Ovary (tissue), 3 donors: ENCODE data around the gene TMEFF2.

ENCODE experiments used
- CTCF ChIP-seq, 3 donors: fragments of 450-650 bp in 2 of 3; fragments of 200-600 bp in 1 of 3; IDR thresholded peaks; one replicate each; pipeline versions ENCODE4 v1.5.1 to v1.8.0; 2016 to 2022; ENCODE audit warnings: antibody characterized with exemption in 3 of 3, mild to moderate bottlenecking in 1 of 3
- EP300 ChIP-seq: sonication (generic); formaldehyde crosslinking; IDR thresholded peaks from one replicate; pipeline ENCODE4 v1.6.1; 2017; ENCODE audit warnings: antibody characterized with exemption
- POLR2A ChIP-seq: fragments of 450-650 bp; IDR thresholded peaks from one replicate; pipeline ENCODE4 v1.6.1; 2017; ENCODE audit warnings: antibody characterized with exemption, mild to moderate bottlenecking, moderate library complexity
- donor health status: DM: no; HTN: no; CAD: no.

GRCh38 chr2:192126912-192127311 lies 67.8 kb downstream of the TMEFF2 start:
- no peak for TF ChIP-seq CTCF (IDR thresholded peaks at IDR 0.05)
- TF ChIP-seq POLR2A, result no peak
- TF ChIP-seq EP300, result no peak
